GM21576 (cell line): ENCODE results near the gene RNF2.
"Not testable (repeated sequence)": the region's sequence is repeated elsewhere in the genome, so short reads cannot be mapped to it uniquely, and the experiment has no call there.

Experiments
- ATAC-seq: cut with Tn5 transposase; IDR thresholded peaks from one replicate; pipeline ENCODE4 v1.9.1; 2021; ENCODE audit warnings: mild to moderate bottlenecking, moderate library complexity; ENCODE audit not compliant: unreplicated experiment

RNF2 gene

GRCh38 chr1:185049670-185050069 is 4.3 kb downstream of the RNF2 start:
- no peak for ATAC-seq

- no peak for ATAC-seq
Observed at GRCh38 chr1:185050823-185051451, 5.6 kb downstream of the RNF2 start.

- ATAC-seq, result no peak
Observed at GRCh38 chr1:185053204-185053603, 7.8 kb downstream of the RNF2 start.

GRCh38 chr1:185054365-185055060 is 9.2 kb downstream of the RNF2 start:
- no peak for ATAC-seq

GRCh38 chr1:185058110-185058509 is 12.8 kb downstream of the RNF2 start:
- no peak for ATAC-seq

GRCh38 chr1:185058876-185059275 is 13.5 kb downstream of the RNF2 start:
- ATAC-seq, result no peak

- ATAC-seq, result no peak
Observed at GRCh38 chr1:185059950-185060571, 14.7 kb downstream of the RNF2 start.

GRCh38 chr1:185062710-185063370 is 17.5 kb downstream of the RNF2 start:
- ATAC-seq, result no peak

- ATAC-seq, result no peak
Observed at GRCh38 chr1:185063719-185064118, 18.4 kb downstream of the RNF2 start.

- not testable (repeated sequence) for ATAC-seq
Observed at GRCh38 chr1:185065006-185065405, 19.6 kb downstream of the RNF2 start.

GRCh38 chr1:185066181-185066580 is 20.8 kb downstream of the RNF2 start:
- ATAC-seq, result no peak

GRCh38 chr1:185068341-185068740 is 23.0 kb downstream of the RNF2 start:
- no peak for ATAC-seq

GRCh38 chr1:185069202-185069772 is 23.9 kb downstream of the RNF2 start:
- ATAC-seq, result no peak

GRCh38 chr1:185070051-185070450 is 24.7 kb downstream of the RNF2 start:
- ATAC-seq, result no peak

- no peak for ATAC-seq
Observed at GRCh38 chr1:185073725-185074124, 28.4 kb downstream of the RNF2 start.

GRCh38 chr1:185074307-185074706 is 28.9 kb downstream of the RNF2 start:
- no peak for ATAC-seq

- ATAC-seq, result no peak
Observed at GRCh38 chr1:185075476-185075875, 30.1 kb downstream of the RNF2 start.

GRCh38 chr1:185077374-185077773 is 32.0 kb downstream of the RNF2 start:
- no peak for ATAC-seq

- ATAC-seq, result no peak
Observed at GRCh38 chr1:185080422-185080821, 35.1 kb downstream of the RNF2 start.

- no peak for ATAC-seq
Observed at GRCh38 chr1:185083818-185084217, 38.5 kb downstream of the RNF2 start.

- no peak for ATAC-seq
Observed at GRCh38 chr1:185087101-185087500, 41.7 kb downstream of the RNF2 start.
